Esophagus squamous epithelium (tissue), 4 donors: ENCODE results near the gene SNAP29.

ENCODE experiments used
- CTCF ChIP-seq, 6 experiments: fragments of 450-650 bp in 4 of 6; fragments of 200-600 bp in 2 of 6; sonication (generic) in 2 of 6; IDR thresholded peaks; one replicate each; pipeline ENCODE4 v1.5.1; 2016 to 2019; ENCODE audit warnings: antibody characterized with exemption in 6 of 6, mild to moderate bottlenecking in 4 of 6, moderate library complexity in 4 of 6
- POLR2A ChIP-seq, 4 donors: fragments of 450-650 bp; IDR thresholded peaks; one replicate each; pipeline ENCODE4 v1.6.1; 2017; ENCODE audit warnings: antibody characterized with exemption in 4 of 4, mild to moderate bottlenecking in 4 of 4, moderate library complexity in 3 of 4

GRCh38 chr22:20857247-20857643 lies 1.6 kb upstream of the SNAP29 start:
- TF ChIP-seq POLR2A (IDR thresholded peaks at IDR 0.05) = no peak
- no peak for TF ChIP-seq CTCF (IDR thresholded peaks at IDR 0.05)
